Measurements from ENCODE around the gene IL36G.
A peak's percentile ranks its signal among the peaks of the same experiment; 100 is the strongest.

Gene IL36G

DNA sequence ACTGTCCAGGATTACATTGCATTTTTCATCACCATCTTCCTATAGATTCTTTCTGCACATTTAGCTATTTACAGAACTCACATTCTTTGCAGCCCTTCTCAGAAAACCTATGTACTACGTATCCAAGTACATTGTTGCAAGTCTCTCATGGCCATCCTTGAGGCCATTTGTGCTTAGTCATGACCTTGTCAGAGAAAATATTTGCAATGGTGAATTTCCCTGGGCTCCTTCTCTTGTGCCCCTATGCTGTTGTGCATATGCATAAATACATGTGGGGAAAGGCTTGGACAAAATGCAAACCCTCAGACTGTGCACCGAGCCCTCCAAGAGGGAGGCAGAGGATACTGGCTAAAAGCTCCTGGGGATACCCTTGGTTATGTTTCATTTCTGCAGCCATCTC lies 47.0 kb downstream of the IL36G start:
- H3K9me3 Mint-ChIP-seq: peaks cover 2% of the 10 kb centered on the region
- ATAC-seq: no peak
- H3K27ac Mint-ChIP-seq: no peak overlapping the region
- H3K4me1 Mint-ChIP-seq: peaks cover 10% of the 10 kb centered on the region
- H3K36me3 Mint-ChIP-seq: peaks cover 3% of the 10 kb centered on the region
- H3K4me3 Mint-ChIP-seq: no peak overlapping the region
- peaks cover 52% of the 10 kb centered on the region for H3K27me3 Mint-ChIP-seq

DNA sequence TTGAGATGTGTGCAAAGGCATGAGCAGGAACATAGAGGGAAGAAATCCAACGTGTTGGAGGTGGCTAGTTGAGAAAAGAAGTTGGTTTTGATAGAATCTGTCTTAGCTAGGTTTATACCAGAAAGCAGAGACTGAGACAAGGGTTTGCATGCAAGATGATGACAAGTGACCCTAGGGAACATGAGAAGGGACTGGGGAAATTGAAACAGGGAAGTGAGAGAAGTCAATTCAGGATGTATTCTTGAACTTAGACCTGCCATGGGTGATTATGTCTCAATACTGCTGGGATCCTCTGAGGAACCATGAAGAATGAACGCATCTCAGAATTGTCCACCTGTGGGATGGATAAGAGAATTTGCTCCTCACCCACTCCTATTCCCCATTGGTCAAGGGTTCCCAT lies 47.9 kb downstream of the IL36G start:
- Mint-ChIP-seq H3K4me1 (peaks cover 10% of the 10 kb centered on the region), H3K9me3 (no peaks in the 10 kb centered on the region), H3K4me3 (no peak overlapping the region), H3K36me3 (no peaks in the 10 kb centered on the region), H3K27ac (no peak overlapping the region), H3K27me3 (peaks cover 56% of the 10 kb centered on the region)
- ATAC-seq: peak; percentile 88

DNA sequence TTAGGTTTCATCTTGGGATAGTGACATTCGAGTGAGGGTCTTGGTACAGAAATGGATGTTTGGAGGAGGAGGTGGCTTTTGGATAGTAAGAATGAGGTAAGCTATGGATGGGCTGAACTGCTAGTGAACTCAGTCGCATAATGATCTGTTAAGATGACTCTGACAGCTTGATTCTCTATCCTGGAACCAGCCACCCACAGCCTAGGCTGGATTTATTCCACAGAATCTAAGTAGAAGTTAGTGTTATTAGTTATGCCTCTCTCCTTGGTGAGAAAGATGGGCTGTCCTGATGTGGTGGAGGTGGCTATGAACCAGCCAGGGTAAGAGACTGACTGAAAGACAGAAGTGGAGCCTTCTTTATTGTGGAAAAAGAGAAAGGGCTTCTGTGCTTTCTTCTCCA lies 49.9 kb downstream of the IL36G start:
- ATAC-seq: no peak
- H3K27ac Mint-ChIP-seq: no peak overlapping the region
- no peaks in the 10 kb centered on the region for H3K36me3 Mint-ChIP-seq
- H3K9me3 Mint-ChIP-seq: no peaks in the 10 kb centered on the region
- H3K4me1 Mint-ChIP-seq: peaks cover 10% of the 10 kb centered on the region
- peaks cover 51% of the 10 kb centered on the region for H3K27me3 Mint-ChIP-seq
- H3K4me3 Mint-ChIP-seq: no peak overlapping the region

DNA sequence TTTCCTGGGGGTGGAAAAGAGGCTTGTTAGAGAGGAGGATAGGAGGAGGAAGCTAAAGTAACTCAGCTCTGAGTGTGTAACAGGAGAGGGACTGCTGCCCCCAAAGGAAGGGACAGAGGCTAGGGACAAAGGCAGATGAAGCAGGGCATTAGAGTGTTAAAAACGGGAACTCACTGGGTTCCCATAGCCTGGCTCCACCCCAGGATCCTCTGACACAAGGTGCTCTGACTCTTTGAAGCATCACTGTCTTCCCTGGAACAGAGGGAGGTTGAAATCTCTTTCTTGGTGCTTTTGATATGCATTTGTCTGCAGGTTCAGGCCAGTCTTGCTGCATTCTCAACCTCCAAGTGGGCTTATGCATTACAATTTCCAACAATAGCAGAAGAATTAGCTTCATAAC lies 50.3 kb downstream of the IL36G start:
- Mint-ChIP-seq H3K27me3 (peaks cover 50% of the 10 kb centered on the region), H3K36me3 (no peaks in the 10 kb centered on the region), H3K4me3 (no peak overlapping the region), H3K4me1 (peaks cover 10% of the 10 kb centered on the region), H3K9me3 (no peaks in the 10 kb centered on the region), H3K27ac (no peak overlapping the region)
- no peak for ATAC-seq

DNA sequence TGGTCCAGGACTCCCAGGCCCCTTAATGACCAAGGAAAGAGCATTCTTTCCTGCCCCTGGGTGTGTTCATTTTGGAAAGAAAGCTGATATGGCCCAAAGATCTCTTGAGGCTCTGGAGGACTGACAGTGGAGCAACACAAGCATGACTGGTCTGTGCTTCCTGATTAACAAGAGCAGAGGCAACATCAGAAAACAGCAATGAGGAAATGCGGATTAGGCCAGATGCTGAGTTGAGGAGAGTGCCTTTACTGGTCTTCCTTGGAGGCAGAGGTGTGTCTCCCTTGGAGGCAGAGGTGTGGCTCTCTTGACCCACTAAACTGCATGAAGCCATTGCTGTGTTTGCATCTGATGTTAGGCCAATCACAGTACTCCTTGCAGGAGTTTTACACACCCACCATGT lies 54.9 kb downstream of the IL36G start:
- no peak overlapping the region for H3K4me3 Mint-ChIP-seq
- H3K4me1 Mint-ChIP-seq: no peaks in the 10 kb centered on the region
- no peak overlapping the region for H3K27ac Mint-ChIP-seq
- H3K36me3 Mint-ChIP-seq: no peaks in the 10 kb centered on the region
- peaks cover 32% of the 10 kb centered on the region for H3K27me3 Mint-ChIP-seq
- H3K9me3 Mint-ChIP-seq: no peaks in the 10 kb centered on the region
- no peak for ATAC-seq

DNA sequence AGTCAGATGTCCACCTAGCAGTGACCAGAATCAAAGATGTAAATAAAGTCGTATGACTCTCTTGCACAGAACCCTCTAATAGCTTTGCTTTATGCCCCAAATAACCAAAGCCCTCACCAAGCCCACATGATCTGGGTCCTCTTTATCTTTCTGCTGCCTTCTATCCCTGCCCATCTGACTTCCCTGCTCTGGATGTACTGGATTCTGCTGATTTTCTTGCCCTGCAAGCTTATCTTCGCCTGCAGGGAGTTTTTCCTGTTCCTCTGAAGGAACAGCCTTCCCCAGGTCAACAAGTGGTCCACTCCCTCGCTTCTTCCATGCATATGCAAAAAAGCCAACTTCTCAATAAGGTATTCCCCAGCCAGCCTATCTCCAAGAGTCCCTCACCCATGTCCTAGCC lies 56.2 kb downstream of the IL36G start:
- Mint-ChIP-seq H3K9me3 (no peaks in the 10 kb centered on the region), H3K4me3 (no peak overlapping the region), H3K36me3 (no peaks in the 10 kb centered on the region), H3K4me1 (peaks cover 4% of the 10 kb centered on the region), H3K27me3 (peaks cover 41% of the 10 kb centered on the region), H3K27ac (no peak overlapping the region)
- no peak for ATAC-seq

Data from stimulated activated memory B cell treated with anti-CD40 and anti-IgM and Interleukin-4, amounts not matched to agents 10 μg/mL and 1 μg/mL and 100 μg/mL, for 72 hours (primary cell).